Breast epithelium (tissue), 4 donors: Measurements from ENCODE around the gene SBK2. TPM values are rescaled to one million over a fixed set of nuclear protein-coding genes. Genes with fewer than 3 reads are reported as not detected.

ENCODE experiments used
- DNase-seq, 2 donors: peaks; one replicate each; pipeline ENCODE4 v3.0.0-alpha.2; 2019; ENCODE audit warnings: low spot score in 2 of 2
- H3K27ac ChIP-seq, 2 donors: fragments of 200-600 bp; sonication (generic) in 1 of 2; one replicate each; pipeline ENCODE4 v1.5.1; 2016 to 2019; ENCODE audit warnings: mild to moderate bottlenecking in 1 of 2
- H3K27me3 ChIP-seq, 2 donors: fragments of 200-600 bp; sonication (generic) in 1 of 2; one replicate each; pipeline versions ENCODE4 v1.5.1 to v1.6.0; 2017 to 2019; ENCODE audit warnings: control low read depth in 1 of 2, mild to moderate bottlenecking in 1 of 2
- H3K36me3 ChIP-seq: fragments of 200-600 bp; one replicate; pipeline ENCODE4 v1.5.1; 2019
- H3K4me1 ChIP-seq, 2 donors: fragments of 200-600 bp; sonication (generic); one replicate each; pipeline ENCODE4 v1.5.1; 2016 to 2019; ENCODE audit warnings: control low read depth in 1 of 2
- H3K4me3 ChIP-seq, 3 donors: fragments of 200-600 bp; sonication (generic); 1 replicate in 2 of 3; 2 replicates in 1 of 3; pipeline ENCODE4 v1.5.1; 2016 to 2019; ENCODE audit warnings: mild to moderate bottlenecking in 3 of 3, moderate library complexity in 2 of 3
- H3K9me3 ChIP-seq, 2 donors: fragments of 200-600 bp; sonication (generic) in 1 of 2; one replicate each; pipeline ENCODE4 v1.5.1; 2016 to 2019; ENCODE audit warnings: control low read depth in 1 of 2
- CTCF ChIP-seq, 3 donors: fragments of 450-650 bp; IDR thresholded peaks; one replicate each; pipeline ENCODE4 v1.5.1; 2016 to 2017; ENCODE audit warnings: antibody characterized with exemption in 3 of 3, mild to moderate bottlenecking in 3 of 3, moderate library complexity in 3 of 3
- POLR2A ChIP-seq: fragments of 450-650 bp; IDR thresholded peaks from one replicate; pipeline ENCODE4 v1.6.1; 2016; ENCODE audit warnings: antibody characterized with exemption, mild to moderate bottlenecking, moderate library complexity
- POLR2AphosphoS5 ChIP-seq, 3 donors: sonication (generic); formaldehyde crosslinking; IDR thresholded peaks; one replicate each; pipeline ENCODE4 v1.6.1; 2017; ENCODE audit warnings: antibody characterized with exemption in 3 of 3
- intact Hi-C: fragments of 100-400 bp; cut with DNase I; formaldehyde crosslinking; loops from one replicate; pipeline ENCODE4 v1.15.1; 2023; ENCODE audit warnings: low total_unique reads
- total RNA-seq, 3 donors: library from RNA; depleted of rRNA; stranded (reverse); fragments of >200 nt; gene quantifications; one replicate each; pipeline ENCODE4 v1.1.0, GENCODE V29; 2016

Gene SBK2
- total RNA-seq, 3 donors from 2014 or later: not detected

DNA sequence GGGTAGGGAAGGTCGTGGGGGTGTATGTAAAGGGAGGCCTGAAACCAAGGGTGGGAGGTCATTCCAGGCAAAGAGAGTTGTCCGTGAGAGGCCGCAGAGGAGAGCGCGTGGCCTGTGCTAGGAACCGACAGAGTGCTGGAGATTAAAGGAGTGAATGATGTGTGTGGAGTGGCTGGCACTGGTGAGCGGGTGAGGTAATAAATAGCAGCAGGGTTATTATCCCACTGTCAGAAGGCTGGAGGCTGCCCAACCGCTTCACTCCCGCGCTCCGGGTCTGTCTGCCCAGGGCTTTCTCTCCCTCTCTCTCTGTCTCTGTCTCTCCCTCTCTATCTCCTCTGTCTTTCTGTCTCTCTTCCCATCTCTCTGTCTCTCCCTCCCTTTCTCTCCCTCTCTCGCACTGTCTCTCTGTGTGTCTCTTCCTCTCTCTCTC is 26.3 kb upstream of the SBK2 start:
- no peak for DNase-seq
- no peak overlapping the region for H3K27ac ChIP-seq
- no peak for TF ChIP-seq POLR2AphosphoS5 (IDR thresholded peaks at IDR 0.05)
- H3K4me3 ChIP-seq: no peak overlapping the region
- H3K9me3 ChIP-seq: no peaks in the 10 kb centered on the region
- H3K4me1 ChIP-seq: no peaks in the 10 kb centered on the region
- peaks cover 0 to 4% of the 10 kb centered on the region in 2 donors for H3K27me3 ChIP-seq
- no peaks in the 10 kb centered on the region for H3K36me3 ChIP-seq
- intact Hi-C loops: no loop called here

DNA sequence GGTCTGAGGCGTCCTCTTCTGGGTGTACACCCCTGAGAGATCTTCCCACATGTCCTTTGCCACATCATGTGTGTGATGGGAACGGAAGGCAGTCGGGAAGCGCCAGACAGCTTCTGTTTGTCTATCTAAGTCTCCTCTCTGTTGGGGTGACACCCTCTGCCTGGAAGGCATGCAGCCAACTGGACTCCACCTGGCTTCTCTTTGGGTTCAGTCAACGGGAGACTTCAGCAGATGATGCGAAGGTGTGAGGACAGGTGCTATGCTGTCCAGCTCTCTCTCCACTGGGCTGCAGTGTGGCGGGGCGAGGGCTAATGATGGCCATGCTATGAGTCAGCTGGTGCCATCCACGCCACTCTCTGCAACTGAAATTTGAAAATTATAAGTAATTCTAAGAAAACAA is 22.8 kb upstream of the SBK2 start:
- TF ChIP-seq CTCF (IDR thresholded peaks at IDR 0.05) (no peak), POLR2A (no peak), POLR2AphosphoS5 (IDR thresholded peaks at IDR 0.05) (no peak)
- Histone ChIP-seq H3K36me3 (no peaks in the 10 kb centered on the region), H3K9me3 (no peaks in the 10 kb centered on the region), H3K4me3 (no peak overlapping the region), H3K27ac (no peak overlapping the region), H3K27me3 (peaks cover 0 to 4% of the 10 kb centered on the region in 2 donors), H3K4me1 (no peaks in the 10 kb centered on the region)
- intact Hi-C loops: no loop called here
- no peak for DNase-seq

- DNase-seq: no peak
- H3K4me3 ChIP-seq: no peak overlapping the region
- no peak overlapping the region for H3K27ac ChIP-seq
- H3K36me3 ChIP-seq: no peaks in the 10 kb centered on the region
- H3K9me3 ChIP-seq: no peaks in the 10 kb centered on the region
- H3K4me1 ChIP-seq: no peaks in the 10 kb centered on the region
- intact Hi-C loops: no loop called here
- TF ChIP-seq POLR2AphosphoS5 (IDR thresholded peaks at IDR 0.05) (no peak), POLR2A (no peak), CTCF (IDR thresholded peaks at IDR 0.05) (no peak)
- H3K27me3 ChIP-seq: no peaks in the 10 kb centered on the region
Observed at GRCh38 chr19:55554741-55555152, 17.8 kb upstream of the SBK2 start.

GRCh38 chr19:55554302-55554701 is 17.4 kb upstream of the SBK2 start:
- no peak for TF ChIP-seq CTCF (IDR thresholded peaks at IDR 0.05)
- TF ChIP-seq POLR2A: no peak
- no peak for TF ChIP-seq POLR2AphosphoS5 (IDR thresholded peaks at IDR 0.05)
- Histone ChIP-seq H3K27me3 (no peaks in the 10 kb centered on the region), H3K4me3 (no peak overlapping the region), H3K9me3 (no peaks in the 10 kb centered on the region), H3K27ac (no peak overlapping the region), H3K4me1 (no peaks in the 10 kb centered on the region), H3K36me3 (no peaks in the 10 kb centered on the region)
- intact Hi-C loops: no loop called here
- DNase-seq: no peak

GRCh38 chr19:55553217-55554182 is 16.6 kb upstream of the SBK2 start:
- H3K4me3 ChIP-seq: no peak overlapping the region
- no peaks in the 10 kb centered on the region for H3K27me3 ChIP-seq
- H3K36me3 ChIP-seq: no peaks in the 10 kb centered on the region
- H3K9me3 ChIP-seq: no peaks in the 10 kb centered on the region
- H3K4me1 ChIP-seq: no peaks in the 10 kb centered on the region
- no peak for DNase-seq
- H3K27ac ChIP-seq: no peak overlapping the region
- intact Hi-C loops: no loop called here
- TF ChIP-seq CTCF (IDR thresholded peaks at IDR 0.05) (no peak), POLR2A (no peak), POLR2AphosphoS5 (IDR thresholded peaks at IDR 0.05) (no peak)
